Measurements from ENCODE around the gene TIMM8B. TPM values are rescaled to one million over a fixed set of nuclear protein-coding genes. Genes with fewer than 3 reads are reported as not detected.

Gene TIMM8B
- total RNA-seq, 1 experiment from 2014 or later, result 82.7 TPM

Small RNA genes lying within 50 kb of the gene (small RNA-seq; reads per million reads assigned to genes)
- 0 reads per million in 2 experiments for gene AP000907.3

Other genes starting within 250 kb of the TIMM8B start
- 33.6 and 39.0 TPM in 2 replicates for gene ALG9, start 215.2 kb downstream of the TIMM8B start, total RNA-seq (2014; rRNA removed; shearing (Covaris generic))
- gene FDXACB1, start 207.6 kb downstream of the TIMM8B start, total RNA-seq (2014; rRNA removed; shearing (Covaris generic)), result 2.0 and 2.2 TPM in 2 replicates
- gene CFAP68, start 207.2 kb downstream of the TIMM8B start, total RNA-seq (2014; rRNA removed; shearing (Covaris generic)), result 39.3 and 40.6 TPM in 2 replicates
- gene CRYAB, start 175.0 kb downstream of the TIMM8B start, total RNA-seq (2014; rRNA removed; shearing (Covaris generic)), result 5.0 and 9.9 TPM in 2 replicates
- not detected in 2 replicates for gene HSPB2, start 174.0 kb downstream of the TIMM8B start, total RNA-seq (2014; rRNA removed; shearing (Covaris generic))
- gene C11orf52, start 167.8 kb downstream of the TIMM8B start, total RNA-seq (2014; rRNA removed; shearing (Covaris generic)), result not detected in 2 replicates
- 5.3 and 5.4 TPM in 2 replicates for gene DIXDC1, start 149.4 kb downstream of the TIMM8B start, total RNA-seq (2014; rRNA removed; shearing (Covaris generic))
- 50.2 and 51.1 TPM in 2 replicates for gene DLAT, start 61.3 kb downstream of the TIMM8B start, total RNA-seq (2014; rRNA removed; shearing (Covaris generic))
- gene PIH1D2, start 12.7 kb downstream of the TIMM8B start, total RNA-seq (2014; rRNA removed; shearing (Covaris generic)), result 1.1 TPM in 2 replicates
- 21.6 and 24.1 TPM in 2 replicates for gene NKAPD1, start 12.5 kb downstream of the TIMM8B start, total RNA-seq (2014; rRNA removed; shearing (Covaris generic))
- gene SDHD, start 117 bp upstream of the TIMM8B start, total RNA-seq (2014; rRNA removed; shearing (Covaris generic)), result 169 and 200 TPM in 2 replicates
- gene IL18, start 77.3 kb upstream of the TIMM8B start, total RNA-seq (2014; rRNA removed; shearing (Covaris generic)), result 0.71 and 1.3 TPM in 2 replicates
- gene TEX12, start 80.6 kb upstream of the TIMM8B start, total RNA-seq (2014; rRNA removed; shearing (Covaris generic)), result 0.43 and 0.48 TPM in 2 replicates
- 0.37 and 1.4 TPM in 2 replicates for gene BCO2, start 88.8 kb upstream of the TIMM8B start, total RNA-seq (2014; rRNA removed; shearing (Covaris generic))
- 46.1 and 59.4 TPM in 2 replicates for gene PTS, start 139.7 kb upstream of the TIMM8B start, total RNA-seq (2014; rRNA removed; shearing (Covaris generic))
- not detected in 2 replicates for gene PLET1, start 174.1 kb upstream of the TIMM8B start, total RNA-seq (2014; rRNA removed; shearing (Covaris generic))